K562 (cell line): Measurements from ENCODE around the gene TPD52L1. TPM values are rescaled to one million over a fixed set of nuclear protein-coding genes. Genes with fewer than 3 reads are reported as not detected.
A peak's percentile ranks its signal among the peaks of the same experiment; 100 is the strongest.

Source experiments
- ATAC-seq: fragments of 200-7000 bp; cut with Tn5 transposase; 3 replicates; pipeline ENCODE4 v1.9.1; 2020; ENCODE audit warnings: moderate library complexity
- BruUV-seq: library from RNA; stranded (reverse); fragments of 400-500 nt; replicated peaks from 2 replicates; lab custom pipeline; 2021; lab: Mats Ljungman, UMichigan
- CTCF ChIA-PET: fragments of 300-600 bp; formaldehyde crosslinking; extraction: SDS; loops from one replicate; lab custom pipeline; 2021; ENCODE audit warnings: low intra/inter-chr PET ratio; lab: Yijun Ruan, JAX
- POLR2A ChIA-PET: fragments of 300-600, 350-650 bp; sonication (Branson Sonifier 250); formaldehyde crosslinking; extraction: SDS; loops from one replicate; lab custom pipeline; 2021; ENCODE audit warnings: antibody characterized with exemption, inconsistent platforms; lab: Yijun Ruan, JAX
- DNase-seq, 4 experiments: peaks; one replicate each; pipeline versions ENCODE4 v3.0.0 to v3.0.0-alpha.2; 2011 to 2018; ENCODE audit warnings: low spot score in 3 of 4, mixed read lengths in 3 of 4; ENCODE audit errors: extremely low read depth in 1 of 4
- FAIRE-seq: peaks from 2 replicates; lab custom pipeline; 2011; peaks lifted over from hg19 to GRCh38; lab: Jason Lieb, UNC
- H2AFZ ChIP-seq: 2 replicates; pipeline ENCODE4 v1.6.0; 2011; ENCODE audit warnings: low read depth, low read length, control low read depth, inconsistent platforms
- H3K27ac ChIP-seq: fragments of 200-600 bp; 3 replicates; pipeline ENCODE4 v1.8.0; 2011; ENCODE audit warnings: low read depth, mild to moderate bottlenecking, control low read depth, inconsistent platforms, low read length, moderate library complexity, mixed read lengths; ENCODE audit errors: extremely low read depth
- H3K27me3 ChIP-seq, 2 experiments: fragments of 300-600 bp in 1 of 2; 2 replicates in 1 of 2; 3 replicates in 1 of 2; pipeline versions ENCODE4 v1.6.0 to v1.8.0; 2011; ENCODE audit warnings: inconsistent platforms in 2 of 2, low read length in 2 of 2, mild to moderate bottlenecking in 1 of 2, mixed read lengths in 1 of 2, moderate library complexity in 1 of 2; ENCODE audit not compliant: control insufficient read depth in 2 of 2, insufficient read depth in 2 of 2
- H3K36me3 ChIP-seq: fragments of 300-600 bp; 3 replicates; pipeline ENCODE4 v1.8.0; 2011; ENCODE audit warnings: mild to moderate bottlenecking, low read length, inconsistent platforms; ENCODE audit not compliant: control insufficient read depth, insufficient read depth
- H3K4me1 ChIP-seq, 2 experiments: fragments of 200-600 bp in 1 of 2; replicated peaks in 1 of 2; 2 replicates in 1 of 2; 3 replicates in 1 of 2; pipeline versions ENCODE4 v1.5.1 to v1.8.0; 2011; ENCODE audit warnings: inconsistent platforms in 2 of 2, low read length in 2 of 2, mild to moderate bottlenecking in 1 of 2, mixed read lengths in 1 of 2, moderate library complexity in 1 of 2; ENCODE audit not compliant: control insufficient read depth in 2 of 2, insufficient read depth in 2 of 2
- H3K4me2 ChIP-seq: 2 replicates; pipeline ENCODE4 v1.6.1; 2011; ENCODE audit warnings: low read length, control low read depth, inconsistent platforms, mixed read lengths; ENCODE audit not compliant: insufficient read depth
- H3K4me3 ChIP-seq: fragments of 200-600 bp; sonication (generic), shearing (Covaris generic); 2 replicates; pipeline ENCODE4 v1.5.1; 2016; ENCODE audit warnings: control low read depth, inconsistent platforms
- H3K79me2 ChIP-seq: fragments of 200-600 bp; 3 replicates; pipeline ENCODE4 v1.8.0; 2011; ENCODE audit warnings: low read length, inconsistent platforms; ENCODE audit not compliant: control insufficient read depth, insufficient read depth
- H3K9ac ChIP-seq, 2 experiments: 2 replicates each; pipeline versions ENCODE4 v1.6.0 to v1.6.1; 2011; ENCODE audit warnings: low read depth in 2 of 2, low read length in 2 of 2, control low read depth in 1 of 2, inconsistent platforms in 1 of 2, mild to moderate bottlenecking in 1 of 2, mixed read lengths in 1 of 2; ENCODE audit not compliant: insufficient read depth in 1 of 2
- H3K9me1 ChIP-seq: one replicate; pipeline ENCODE4 v1.6.0; 2011; ENCODE audit warnings: inconsistent platforms, mild to moderate bottlenecking, low read length, moderate library complexity; ENCODE audit not compliant: control insufficient read depth, insufficient read depth
- H3K9me3 ChIP-seq: replicated peaks from 2 replicates; pipeline ENCODE4 v1.5.1; 2011; ENCODE audit warnings: low read depth, low read length, inconsistent platforms; ENCODE audit not compliant: control insufficient read depth, insufficient read depth
- H4K20me1 ChIP-seq: replicated peaks from 2 replicates; pipeline ENCODE4 v1.6.1; 2011; ENCODE audit warnings: low read length, inconsistent platforms, mixed read lengths; ENCODE audit not compliant: control insufficient read depth, insufficient read depth
- HDAC6 ChIP-seq: IDR thresholded peaks from 2 replicates; pipeline ENCODE4 v1.6.1; 2012; ENCODE audit warnings: low read depth, mild to moderate bottlenecking, control low read depth, inconsistent platforms, low read length, moderate library complexity
- LCOR ChIP-seq: sonication (generic); formaldehyde crosslinking; IDR thresholded peaks from 2 replicates; pipeline ENCODE4 v1.8.0; 2022; ENCODE audit warnings: mild to moderate bottlenecking, missing genetic modification reagents
- U2AF2 ChIP-seq: fragments of 200-400 bp; formaldehyde crosslinking; optimal IDR thresholded peaks from 2 replicates; pipeline ENCODE3; 2017; ENCODE audit warnings: low read depth, mild to moderate bottlenecking, low read length
- ZBTB1 ChIP-seq: sonication (generic); formaldehyde crosslinking; IDR thresholded peaks from 2 replicates; pipeline ENCODE4 v1.8.1; 2023; ENCODE audit warnings: missing genetic modification reagents, low read depth, mild to moderate bottlenecking, borderline replicate concordance
- ZNF282 ChIP-seq: sonication (generic); formaldehyde crosslinking; IDR thresholded peaks from 2 replicates; pipeline ENCODE4 v1.8.1; 2023; ENCODE audit warnings: missing genetic modification reagents
- WGBS: fragments of 100-300 bp; shearing (Covaris generic); methylation state at CpG from one replicate; pipeline ENCODE4 v1.1.6; 2016; ENCODE audit warnings: low coverage, mixed read lengths; ENCODE audit not compliant: insufficient coverage; ENCODE audit errors: missing lambda C conversion rate; 5-methylcytosine and 5-hydroxymethylcytosine counted together
- in situ Hi-C: fragments of 300-500 bp; cut with MboI; formaldehyde crosslinking; loops from 4 replicates; pipeline ENCODE4 v1.15.0; 2018; ENCODE audit warnings: inconsistent platforms, mixed read lengths
- intact Hi-C: fragments of 100-400 bp; cut with micrococcal nuclease; formaldehyde crosslinking; loops from 2 replicates; pipeline ENCODE4 v1.14.2; 2022
- polyA plus RNA-seq, 8 experiments: library from polyadenylated mRNA; depleted of rRNA in 4 of 8; stranded (reverse) in 5 of 8; unstranded in 3 of 8; fragments of >200 nt; fragmentation: Nextera tagmentation in 2 of 8; fragmentation: Illumina TruSeq in 1 of 8; extraction: Ambion mirVana in 2 of 8; extraction: Trizol in 1 of 8; gene quantifications; 2 replicates each; pipeline versions ENCODE4 v1.2.1 to v1.2.3, GENCODE V29; 2011 to 2014; ENCODE audit warnings: inconsistent platforms in 1 of 8, missing spikeins in 1 of 8
- total RNA-seq, 7 experiments: library from RNA; depleted of rRNA in 6 of 7; stranded (reverse); fragments of >200 nt in 6 of 7; fragmentation: Illumina TruSeq in 2 of 7; extraction: Trizol in 2 of 7; gene quantifications; 2 replicates each; pipeline versions ENCODE4 v1.2.1 to v1.2.3, GENCODE V29; 2011 to 2021; ENCODE audit warnings: low replicate concordance in 1 of 7
- TF ChIP-seq, protein P1 (sequence below): sonication (generic); formaldehyde crosslinking; IDR thresholded peaks from 2 replicates; pipeline ENCODE4 v1.8.1; 2023; ENCODE audit warnings: mild to moderate bottlenecking, missing genetic modification reagents

Gene TPD52L1
- total and polyA plus RNA-seq, 9 of the 15 experiments (the other 6 are each of a cell fraction or from before 2014, with no cell fraction given): 12.9 to 149 (median 75.7) TPM

DNA sequence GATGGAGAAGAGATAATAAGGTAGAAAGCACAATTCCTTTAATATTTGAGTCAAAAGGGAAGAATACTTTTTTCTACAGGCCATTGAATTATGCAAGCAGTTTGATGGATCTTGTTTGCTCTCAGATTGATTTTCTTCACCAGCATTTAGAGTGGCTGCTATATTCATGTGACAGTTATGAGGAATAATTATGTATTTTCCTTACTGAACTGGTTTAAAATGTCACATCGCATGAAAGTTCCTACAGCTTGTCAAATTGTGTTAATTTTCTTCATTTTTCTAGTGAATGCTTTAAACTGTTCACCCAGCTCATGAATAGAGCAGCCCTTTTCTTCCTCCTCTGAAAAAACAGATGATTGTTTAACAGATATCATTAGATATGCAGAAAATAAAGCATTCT is 37.4 kb upstream of the TPD52L1 start:
- Histone ChIP-seq H3K27ac (no peak overlapping the region), H3K4me2 (no peak overlapping the region), H2AFZ (0 out of 2 replicates have a peak overlapping the region, but pooled peaks have one; percentile 6), H4K20me1 (no peaks in the 10 kb centered on the region), H3K9ac (no peak overlapping the region), H3K4me3 (no peak overlapping the region), H3K9me1 (no peaks in the 10 kb centered on the region), H3K79me2 (no peaks in the 10 kb centered on the region), H3K9me3 (peaks cover 20% of the 10 kb centered on the region), H3K27me3 (no peaks in the 10 kb centered on the region), H3K36me3 (no peaks in the 10 kb centered on the region), H3K4me1 (no peaks in the 10 kb centered on the region)
- ChIA-PET CTCF (interaction anchor here (0.6 kb wide), 1 partner anchor 14 kb away, joined by 3 read pairs; no protein-coding TSS in a partner anchor), POLR2A (interaction anchor here (0.6 kb wide), 1 partner anchor 1087 kb away, joined by 3 read pairs; no protein-coding TSS in a partner anchor)
- no TSS peak for BruUV-seq
- FAIRE-seq: no peak
- intact Hi-C loops (no loop called here), in situ Hi-C loops (no loop called here)
- WGBS: 53% methylated on average over 1 of the region's 1 CpG
- TF ChIP-seq U2AF2 (no peak), HDAC6 (no peak), ZBTB1 (no peak), LCOR (no peak), ZNF282 (CRISPR knock-in tag) (no peak)
- TF ChIP-seq, protein P1, sequence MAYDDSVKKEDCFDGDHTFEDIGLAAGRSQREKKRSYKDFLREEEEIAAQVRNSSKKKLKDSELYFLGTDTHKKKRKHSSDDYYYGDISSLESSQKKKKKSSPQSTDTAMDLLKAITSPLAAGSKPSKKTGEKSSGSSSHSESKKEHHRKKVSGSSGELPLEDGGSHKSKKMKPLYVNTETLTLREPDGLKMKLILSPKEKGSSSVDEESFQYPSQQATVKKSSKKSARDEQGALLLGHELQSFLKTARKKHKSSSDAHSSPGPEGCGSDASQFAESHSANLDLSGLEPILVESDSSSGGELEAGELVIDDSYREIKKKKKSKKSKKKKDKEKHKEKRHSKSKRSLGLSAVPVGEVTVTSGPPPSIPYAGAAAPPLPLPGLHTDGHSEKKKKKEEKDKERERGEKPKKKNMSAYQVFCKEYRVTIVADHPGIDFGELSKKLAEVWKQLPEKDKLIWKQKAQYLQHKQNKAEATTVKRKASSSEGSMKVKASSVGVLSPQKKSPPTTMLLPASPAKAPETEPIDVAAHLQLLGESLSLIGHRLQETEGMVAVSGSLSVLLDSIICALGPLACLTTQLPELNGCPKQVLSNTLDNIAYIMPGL (CRISPR knock-in tag): no peak
- no peak for DNase-seq
- ATAC-seq: no peak
